Lung (tissue), 12 donors: ENCODE measurements around the gene STARD4. TPM values are rescaled to one million over a fixed set of nuclear protein-coding genes. Genes with fewer than 3 reads are reported as not detected.

Source experiments
- ATAC-seq: fragments of 200-7000 bp; cut with Tn5 transposase; one replicate; pipeline ENCODE4 v1.9.1; 2020; ENCODE audit warnings: moderate number of reproducible peaks; ENCODE audit not compliant: insufficient read depth, low FRiP score
- DNase-seq, 3 donors: peaks; one replicate each; pipeline ENCODE4 v3.0.0-alpha.2; 2013 to 2017
- H3K27ac ChIP-seq, 2 donors: one replicate each; pipeline ENCODE4 v1.5.1; 2013; ENCODE audit warnings: mild to moderate bottlenecking in 2 of 2, moderate library complexity in 2 of 2, control low read depth in 1 of 2, inconsistent platforms in 1 of 2, low read depth in 1 of 2, low read length in 1 of 2
- H3K27me3 ChIP-seq, 3 donors: one replicate each; pipeline ENCODE4 v1.5.1; 2013; ENCODE audit warnings: low read length in 2 of 3; ENCODE audit not compliant: control insufficient read depth in 3 of 3, insufficient read depth in 3 of 3
- H3K36me3 ChIP-seq, 4 donors: one replicate each; pipeline ENCODE4 v1.5.1; 2013; ENCODE audit warnings: low read length in 4 of 4, mild to moderate bottlenecking in 1 of 4, moderate library complexity in 1 of 4; ENCODE audit not compliant: control insufficient read depth in 4 of 4, insufficient read depth in 4 of 4
- H3K4me1 ChIP-seq, 5 donors: one replicate each; pipeline ENCODE4 v1.5.1; 2013; ENCODE audit warnings: low read length in 5 of 5, mild to moderate bottlenecking in 2 of 5, moderate library complexity in 1 of 5; ENCODE audit not compliant: control insufficient read depth in 5 of 5, insufficient read depth in 5 of 5
- H3K4me3 ChIP-seq: one replicate; pipeline ENCODE4 v1.5.1; 2013; ENCODE audit warnings: mild to moderate bottlenecking, control low read depth, moderate library complexity
- H3K9ac ChIP-seq, 2 donors: one replicate each; pipeline ENCODE4 v1.5.1; 2013; ENCODE audit warnings: low read length in 2 of 2, control low read depth in 1 of 2; ENCODE audit not compliant: insufficient read depth in 1 of 2
- H3K9me3 ChIP-seq, 4 donors: one replicate each; pipeline ENCODE4 v1.5.1; 2013; ENCODE audit warnings: low read length in 3 of 4, mild to moderate bottlenecking in 1 of 4, moderate library complexity in 1 of 4; ENCODE audit not compliant: control insufficient read depth in 4 of 4, insufficient read depth in 3 of 4
- CTCF ChIP-seq: IDR thresholded peaks from 2 replicates; pipeline ENCODE4 v1.5.1; 2012; ENCODE audit warnings: mild to moderate bottlenecking; ENCODE audit errors: control extremely low read depth, extremely low read depth
- WGBS, 2 donors: extraction: QIAGEN DNeasy Blood & Tissue Kit; methylation state at CpG; one replicate each; pipeline ENCODE4 v1.1.7; 2013; 5-methylcytosine and 5-hydroxymethylcytosine counted together
- polyA plus RNA-seq, 2 donors: library from polyadenylated mRNA; stranded (reverse); fragments of 200-250 nt; gene quantifications; one replicate each; pipeline ENCODE4 v1.2.1, GENCODE V29; 2013
- total RNA-seq, 2 donors: library from RNA; depleted of rRNA in 1 of 2; stranded (reverse); fragments of >200 nt in 1 of 2; gene quantifications; one replicate each; pipeline ENCODE4 v1.2.1, GENCODE V29; 2014 to 2021
- donor health status: control.
- donor health status: control.
- donor health status: Bipolar disorder and iron deficiency.
- donor health status: healthy.
- donor health status: DM: yes; HTN: yes; CAD: no.

Gene STARD4
- total and polyA plus RNA-seq, 4 donors: 20.0 to 90.6 (median 35.5) TPM

GRCh38 chr5:111505096-111505495, 7.2 kb downstream of the STARD4 start:
- H3K4me3 ChIP-seq: no peak overlapping the region
- peaks cover 0 to 11% (median 0%) of the 10 kb centered on the region in 5 donors for H3K4me1 ChIP-seq
- no peak for TF ChIP-seq CTCF
- no peaks in the 10 kb centered on the region for H3K27me3 ChIP-seq
- H3K27ac ChIP-seq: no peak overlapping the region
- no peak for ATAC-seq
- no peak overlapping the region for H3K9ac ChIP-seq
- no peaks in the 10 kb centered on the region for H3K9me3 ChIP-seq
- H3K36me3 ChIP-seq: peaks cover 0 to 6% (median 3%) of the 10 kb centered on the region in 4 donors
- DNase-seq: peak in 2 of 3 donors; percentile 19 to 36
- 63 to 84% methylated on average over 1 of the region's 1 CpG for WGBS, 2 donors

GRCh38 chr5:111502956-111503355, 9.4 kb downstream of the STARD4 start:
- ATAC-seq (no peak), DNase-seq (no peak)
- H3K27ac ChIP-seq: no peak overlapping the region
- no peak for TF ChIP-seq CTCF
- H3K4me3 ChIP-seq: no peak overlapping the region
- no peaks in the 10 kb centered on the region for H3K27me3 ChIP-seq
- no peak overlapping the region for H3K9ac ChIP-seq
- H3K9me3 ChIP-seq: no peaks in the 10 kb centered on the region
- H3K36me3 ChIP-seq: peaks cover 0 to 9% (median 6%) of the 10 kb centered on the region in 4 donors
- H3K4me1 ChIP-seq: peaks cover 0 to 5% (median 0%) of the 10 kb centered on the region in 5 donors

- 70 to 75% methylated on average over 1 of the region's 1 CpG for WGBS, 2 donors
- Histone ChIP-seq H3K4me3 (no peak overlapping the region), H3K9me3 (no peaks in the 10 kb centered on the region), H3K4me1 (peaks cover 0 to 2% (median 0%) of the 10 kb centered on the region in 5 donors), H3K27ac (no peak overlapping the region), H3K9ac (no peak overlapping the region), H3K36me3 (peaks cover 4 to 8% (median 6%) of the 10 kb centered on the region in 4 donors), H3K27me3 (no peaks in the 10 kb centered on the region)
- TF ChIP-seq CTCF: no peak
- DNase-seq: no peak
- ATAC-seq: no peak
These were observed 14.0 kb downstream of the STARD4 start for GRCh38 chr5:111498346-111498745.

- H3K4me3 ChIP-seq: no peak overlapping the region
- DNase-seq: no peak
- ATAC-seq: no peak
- H3K36me3 ChIP-seq: peaks cover 2 to 7% (median 4%) of the 10 kb centered on the region in 4 donors
- H3K9ac ChIP-seq: no peak overlapping the region
- no peak for TF ChIP-seq CTCF
- no peaks in the 10 kb centered on the region for H3K9me3 ChIP-seq
- peaks cover 0 to 2% (median 0%) of the 10 kb centered on the region in 5 donors for H3K4me1 ChIP-seq
- H3K27me3 ChIP-seq: no peaks in the 10 kb centered on the region
- H3K27ac ChIP-seq: no peak overlapping the region
- WGBS, 2 donors: 94 to 99% methylated on average over 1 of the region's 1 CpG
These were observed 17.2 kb downstream of the STARD4 start for GRCh38 chr5:111495159-111495558.
